PC-3 (cell line): ENCODE measurements around the gene PPP1R12A. TPM values are rescaled to one million over a fixed set of nuclear protein-coding genes. Genes with fewer than 3 reads are reported as not detected.

Experiments
- ATAC-seq: fragments of 200-7000 bp; cut with Tn5 transposase; 2 replicates; pipeline ENCODE4 v1.9.1; 2020; ENCODE audit warnings: mild to moderate bottlenecking, moderate library complexity
- BruUV-seq: library from RNA; stranded (reverse); fragments of 400-500 nt; replicated peaks from 2 replicates; lab custom pipeline; 2021; lab: Mats Ljungman, UMichigan
- CTCF ChIA-PET: fragments of 300-600 bp; sonication (Branson Sonifier 250); formaldehyde crosslinking; loops from one replicate; lab custom pipeline; 2022; ENCODE audit warnings: antibody characterized with exemption; lab: Charles Lee
- POLR2A ChIA-PET: fragments of 300-600 bp; sonication (Branson Sonifier 250); formaldehyde crosslinking; loops from one replicate; lab custom pipeline; 2022; ENCODE audit warnings: antibody characterized with exemption; ENCODE audit not compliant: unreplicated experiment; lab: Charles Lee
- DNase-seq: peaks from one replicate; pipeline ENCODE4 v3.0.0-alpha.2; 2015
- H2AFZ ChIP-seq: fragments of 300-600 bp; sonication (generic); 2 replicates; pipeline ENCODE4 v1.6.0; 2016; ENCODE audit warnings: antibody characterized with exemption, low read length
- H3F3A ChIP-seq: fragments of 300-600 bp; sonication (generic); one replicate; pipeline ENCODE4 v1.6.0; 2017; ENCODE audit warnings: antibody characterized with exemption, low read length, control low read depth, mild to moderate bottlenecking; ENCODE audit not compliant: unreplicated experiment
- H3K27ac ChIP-seq: fragments of 300-600 bp; sonication (generic); 2 replicates; pipeline ENCODE4 v1.5.1; 2016; ENCODE audit warnings: mild to moderate bottlenecking, low read length
- H3K27me3 ChIP-seq: fragments of 300-600 bp; sonication (generic); 2 replicates; pipeline ENCODE4 v1.6.1; 2016; ENCODE audit warnings: low read length, mixed read lengths
- H3K36me3 ChIP-seq: fragments of 300-600 bp; sonication (generic); 2 replicates; pipeline ENCODE4 v1.6.1; 2016; ENCODE audit warnings: low read depth, mixed run types, low read length, mixed read lengths
- H3K4me1 ChIP-seq: fragments of 300-600 bp; sonication (generic); 2 replicates; pipeline ENCODE4 v1.5.1; 2016; ENCODE audit warnings: low read length; ENCODE audit not compliant: insufficient read depth
- H3K4me2 ChIP-seq: fragments of 300-600 bp; sonication (generic); 2 replicates; pipeline ENCODE4 v1.6.0; 2016; ENCODE audit warnings: low read length
- H3K4me3 ChIP-seq: fragments of 300-600 bp; sonication (generic); 2 replicates; pipeline ENCODE4 v1.5.1; 2016; ENCODE audit warnings: mild to moderate bottlenecking, low read length, mixed read lengths
- H3K79me2 ChIP-seq: fragments of 300-600 bp; sonication (generic); 2 replicates; pipeline ENCODE4 v1.6.1; 2017; ENCODE audit warnings: low read length, mixed read lengths
- H3K9ac ChIP-seq: fragments of 300-600 bp; sonication (generic); 2 replicates; pipeline ENCODE4 v1.6.0; 2016; ENCODE audit warnings: mild to moderate bottlenecking, low read length
- H3K9me2 ChIP-seq: fragments of 300-600 bp; sonication (generic); replicated peaks from 2 replicates; pipeline ENCODE4 v1.6.1; 2016; ENCODE audit warnings: mixed run types, low read length, mixed read lengths
- H3K9me3 ChIP-seq: fragments of 300-600 bp; sonication (generic); 2 replicates; pipeline ENCODE4 v1.6.1; 2016; ENCODE audit warnings: low read length, mixed read lengths
- H4K20me1 ChIP-seq: fragments of 300-600 bp; sonication (generic); 2 replicates; pipeline ENCODE4 v1.6.1; 2016; ENCODE audit warnings: low read length, mixed read lengths
- CTCF ChIP-seq: fragments of 300-600 bp; sonication (generic); conservative IDR thresholded peaks from 2 replicates; pipeline ENCODE4 v1.5.1; 2017; ENCODE audit warnings: antibody characterized with exemption, low read depth, mild to moderate bottlenecking, low read length
- EZH2 ChIP-seq: fragments of 300-600 bp; sonication (generic); IDR thresholded peaks from one replicate; pipeline ENCODE4 v1.6.1; 2017; ENCODE audit warnings: antibody characterized with exemption, mild to moderate bottlenecking, low read length; ENCODE audit not compliant: unreplicated experiment
- EZH2phosphoT487 ChIP-seq: fragments of 300-600 bp; sonication (generic); IDR thresholded peaks from 2 replicates; pipeline ENCODE4 v1.6.1; 2018; ENCODE audit warnings: mild to moderate bottlenecking, antibody characterized with exemption, low read length, borderline replicate concordance
- intact Hi-C: fragments of 100-400 bp; cut with micrococcal nuclease; formaldehyde crosslinking; loops from 2 replicates; pipeline ENCODE4 v1.9.0; 2023
- total RNA-seq: library from RNA; depleted of rRNA; stranded (reverse); fragments of >200 nt; gene quantifications from 2 replicates; pipeline ENCODE4 v1.2.3, GENCODE V29; 2014

Gene PPP1R12A
- total RNA-seq, 1 experiment from 2014 or later: 43.2 TPM

GRCh38 chr12:79737875-79738718 lies 196.8 kb downstream of the PPP1R12A start:
- no peaks in the 10 kb centered on the region for H3K9me3 ChIP-seq
- 0 out of 2 replicates have a peak overlapping the region, but pooled peaks have one; percentile 3 for H2AFZ ChIP-seq
- no peak overlapping the region for H3K4me3 ChIP-seq
- BruUV-seq: no TSS peak
- no peaks in the 10 kb centered on the region for H3F3A ChIP-seq
- no peaks in the 10 kb centered on the region for H3K9me2 ChIP-seq
- H3K4me1 ChIP-seq: peaks cover 4% of the 10 kb centered on the region; the same call in 1 of the 2 replicates
- intact Hi-C loops: loop anchor here (1.0 to 2.0 kb wide), 5 partner anchors 46 to 449 kb away; no protein-coding TSS in a partner anchor
- ChIA-PET CTCF (interaction anchor here (0.6 to 0.8 kb wide), 3 partner anchors 47 to 191 kb away, joined by 3 to 4 read pairs (median 3); partner anchors contain the start of gene PAWR), POLR2A (interaction anchor here (0.6 kb wide), 1 partner anchor 447 kb away, joined by 4 read pairs; no protein-coding TSS in a partner anchor)
- ATAC-seq: peak; percentile 72
- DNase-seq: peak; percentile 89
- no peaks in the 10 kb centered on the region for H4K20me1 ChIP-seq
- no peaks in the 10 kb centered on the region for H3K27me3 ChIP-seq
- no peaks in the 10 kb centered on the region for H3K36me3 ChIP-seq
- H3K9ac ChIP-seq: no peak overlapping the region
- no peak for TF ChIP-seq EZH2phosphoT487
- no peak for TF ChIP-seq EZH2
- TF ChIP-seq CTCF: peak; percentile 87
- H3K4me2 ChIP-seq: no peak overlapping the region
- no peak overlapping the region for H3K27ac ChIP-seq
- H3K79me2 ChIP-seq: no peaks in the 10 kb centered on the region

GRCh38 chr12:79732638-79733037 lies 202.3 kb downstream of the PPP1R12A start:
- Histone ChIP-seq H3K27ac (no peak overlapping the region), H3K4me3 (no peak overlapping the region), H4K20me1 (no peaks in the 10 kb centered on the region), H3K4me2 (no peak overlapping the region), H3K9ac (no peak overlapping the region), H3K9me3 (no peaks in the 10 kb centered on the region), H2AFZ (no peak overlapping the region), H3K79me2 (no peaks in the 10 kb centered on the region), H3K27me3 (no peaks in the 10 kb centered on the region), H3F3A (no peaks in the 10 kb centered on the region), H3K4me1 (no peaks in the 10 kb centered on the region), H3K9me2 (no peaks in the 10 kb centered on the region), H3K36me3 (no peaks in the 10 kb centered on the region)
- BruUV-seq: no TSS peak
- TF ChIP-seq CTCF: no peak
- TF ChIP-seq EZH2phosphoT487: no peak
- TF ChIP-seq EZH2: no peak
- DNase-seq (no peak), ATAC-seq (no peak)
- ChIA-PET CTCF (no interaction called here), POLR2A (no interaction called here)
- intact Hi-C loops: no loop called here

DNA sequence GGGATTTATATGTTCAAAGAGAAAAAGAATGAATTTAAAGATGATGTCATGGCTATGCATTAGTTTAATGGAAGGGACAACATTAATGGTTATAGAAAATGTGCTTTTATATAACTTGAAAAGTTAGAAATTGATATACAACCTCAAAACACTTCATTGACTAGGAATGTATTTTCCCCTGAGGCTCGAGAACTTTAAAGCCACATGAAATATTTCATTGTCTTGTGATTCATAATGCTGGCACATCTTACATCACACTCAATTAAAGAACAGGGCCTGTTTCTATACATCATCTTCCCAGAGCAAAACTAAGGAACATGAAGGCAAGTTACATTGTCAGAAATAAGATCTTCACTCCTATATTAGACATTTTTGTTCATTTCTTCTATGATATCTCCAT lies 208.9 kb downstream of the PPP1R12A start:
- ChIA-PET POLR2A (no interaction called here), CTCF (no interaction called here)
- H3K27me3 ChIP-seq: no peaks in the 10 kb centered on the region
- TF ChIP-seq EZH2phosphoT487 (no peak), EZH2 (no peak), CTCF (no peak)
- H3K79me2 ChIP-seq: no peaks in the 10 kb centered on the region
- 0 out of 2 replicates have a peak overlapping the region, but pooled peaks have one; percentile 2 for H3K4me2 ChIP-seq
- no peaks in the 10 kb centered on the region for H4K20me1 ChIP-seq
- ATAC-seq: peak; percentile 94
- H3K9ac ChIP-seq: no peak overlapping the region
- H3K4me1 ChIP-seq: peaks cover 16% of the 10 kb centered on the region
- H3K27ac ChIP-seq: peak overlapping the region; percentile 18; the same call in 1 of the 2 replicates
- no peaks in the 10 kb centered on the region for H3F3A ChIP-seq
- no peaks in the 10 kb centered on the region for H3K36me3 ChIP-seq
- no peak overlapping the region for H3K4me3 ChIP-seq
- no peaks in the 10 kb centered on the region for H3K9me3 ChIP-seq
- H3K9me2 ChIP-seq: no peaks in the 10 kb centered on the region
- H2AFZ ChIP-seq: no peak overlapping the region
- peak; percentile 91 for DNase-seq
- no TSS peak for BruUV-seq
- intact Hi-C loops: no loop called here
